ENCODE measurements around the gene ETV6.

The ETV6 gene

DNA sequence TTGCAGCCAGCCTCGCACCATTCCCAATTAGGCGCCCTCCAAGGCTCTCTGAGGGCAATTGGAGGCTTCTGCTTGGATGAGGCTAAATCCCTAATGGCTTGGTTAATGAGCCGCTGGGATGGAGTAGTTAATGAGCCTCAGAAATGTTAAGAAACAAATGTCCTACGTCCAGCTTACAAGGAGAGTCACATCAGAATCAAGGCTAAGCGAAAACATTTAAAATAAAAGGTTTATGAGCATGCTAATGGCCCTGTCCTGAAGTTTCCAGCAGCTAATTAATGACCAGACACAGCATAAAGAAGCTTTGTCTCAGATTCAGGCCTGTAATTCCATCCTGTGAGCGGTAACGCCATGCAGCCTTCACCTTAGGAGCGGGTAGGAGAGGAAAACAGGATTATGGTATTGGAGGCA is 220.6 kb downstream of the ETV6 start:
- DNase-seq: peak; percentile 79

DNA sequence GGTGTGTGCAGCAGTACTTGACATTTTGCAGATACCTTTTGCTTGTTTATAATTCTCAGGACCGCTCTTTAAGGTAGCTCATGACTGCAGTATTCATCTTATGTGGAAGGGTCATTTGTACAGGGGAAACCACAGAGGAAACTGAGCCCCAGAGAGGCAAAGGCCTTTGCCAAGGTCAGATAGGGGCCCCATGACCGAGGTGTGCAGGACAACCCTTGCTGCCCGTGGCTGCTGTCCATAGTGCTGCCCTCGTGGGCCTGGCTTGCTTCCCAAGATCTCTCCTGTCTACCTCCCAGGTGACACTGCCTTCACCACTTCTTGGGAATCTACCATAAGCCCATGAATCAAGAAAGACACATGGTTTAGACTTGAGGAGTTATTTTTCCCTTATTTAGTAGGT is 222.6 kb downstream of the ETV6 start:
- no peak for DNase-seq

DNA sequence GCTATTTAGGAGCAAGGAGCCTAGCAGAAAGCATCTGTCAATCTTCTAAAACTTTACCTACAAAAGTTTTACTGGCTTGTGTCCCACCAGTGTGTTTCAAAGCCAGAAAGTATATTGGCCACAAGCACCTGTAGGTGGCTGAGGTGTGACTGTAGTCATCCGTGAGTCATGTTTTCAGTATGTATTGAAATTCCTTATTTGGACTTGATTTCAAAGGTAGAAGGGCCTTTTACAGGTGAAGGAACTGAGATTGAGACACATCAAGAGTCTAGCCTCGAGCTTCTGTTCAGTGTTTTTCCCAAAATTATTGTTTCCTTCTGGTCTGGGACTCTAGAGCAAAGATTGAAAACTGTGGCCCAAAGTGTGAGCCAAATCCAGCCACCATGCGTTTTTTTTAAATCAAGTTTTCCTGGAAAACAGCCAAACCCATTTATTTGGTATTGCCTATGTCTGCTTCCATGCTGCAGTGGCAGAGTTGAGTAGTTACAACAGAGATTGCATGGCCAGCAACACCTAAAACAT is 226.0 kb downstream of the ETV6 start:
- DNase-seq: no peak

- no peak for DNase-seq
Observed at GRCh38 chr12:11876307-11876706, 226.8 kb downstream of the ETV6 start.

- no peak for DNase-seq
Observed at GRCh38 chr12:11877102-11877826, 227.8 kb downstream of the ETV6 start.

GRCh38 chr12:11877869-11878780 is 228.7 kb downstream of the ETV6 start:
- DNase-seq: no peak

GRCh38 chr12:11879306-11879705 is 229.8 kb downstream of the ETV6 start:
- no peak for DNase-seq

DNA sequence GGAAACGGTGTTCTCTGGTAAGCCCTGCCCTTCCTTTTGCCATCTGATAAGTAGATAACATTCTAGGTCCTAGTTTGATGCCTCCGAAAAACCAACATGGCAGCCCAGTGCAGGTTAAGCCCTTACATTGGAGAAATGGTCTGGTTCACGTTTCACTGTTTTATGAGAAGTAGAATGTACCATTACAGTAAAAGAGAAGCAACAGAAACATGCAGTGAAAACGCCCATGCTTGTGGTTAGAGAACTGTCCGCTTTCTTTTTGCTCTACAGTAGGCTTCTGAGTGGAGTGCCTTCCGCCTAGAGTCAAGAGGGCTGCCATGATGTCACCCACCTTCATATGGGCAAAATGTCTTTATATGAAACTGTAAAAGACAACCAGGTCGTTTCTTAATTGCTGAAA is 230.9 kb downstream of the ETV6 start:
- DNase-seq: no peak

DNA sequence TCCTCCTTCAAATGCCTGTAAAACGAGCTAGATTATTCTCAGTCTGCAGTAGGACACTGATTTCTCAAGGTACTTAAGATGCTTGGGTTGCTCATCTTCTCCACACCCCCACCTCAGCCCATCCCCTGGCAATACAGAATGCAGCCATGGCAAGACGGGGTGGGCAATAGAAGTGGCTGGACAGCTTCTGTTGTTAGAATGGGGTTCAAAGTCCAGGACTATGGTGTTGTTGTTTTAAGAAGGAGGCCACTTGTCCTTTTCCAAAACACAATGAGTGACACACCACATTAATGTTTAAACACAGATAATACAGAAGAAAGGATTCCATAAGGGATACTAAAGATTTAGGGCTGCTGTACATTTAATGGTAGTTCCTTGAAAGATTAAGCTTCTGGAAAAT is 232.4 kb downstream of the ETV6 start:
- no peak for DNase-seq

- no peak for DNase-seq
Observed at GRCh38 chr12:11882301-11883019, 233.0 kb downstream of the ETV6 start.

DNA sequence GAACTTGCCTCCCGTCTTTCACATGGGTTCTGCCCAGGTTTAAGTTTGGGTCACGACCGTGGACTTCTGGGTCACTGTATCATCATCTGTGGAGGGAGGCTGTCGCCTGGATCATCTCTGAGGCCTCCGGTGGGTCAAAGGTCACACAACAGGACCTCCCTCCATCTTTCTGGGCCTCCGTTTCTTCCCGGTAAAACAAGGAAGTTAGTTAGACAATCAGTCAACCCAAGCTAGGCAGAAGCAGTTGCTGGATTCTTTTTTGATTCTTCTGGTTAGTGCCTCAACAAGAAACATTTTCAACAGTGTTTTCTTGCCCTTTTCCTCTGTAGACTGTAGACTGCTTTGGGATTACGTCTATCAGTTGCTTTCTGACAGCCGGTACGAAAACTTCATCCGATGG is 234.6 kb downstream of the ETV6 start:
- DNase-seq: no peak

- no peak for DNase-seq
Observed at GRCh38 chr12:11884706-11885105, 235.2 kb downstream of the ETV6 start.

DNA sequence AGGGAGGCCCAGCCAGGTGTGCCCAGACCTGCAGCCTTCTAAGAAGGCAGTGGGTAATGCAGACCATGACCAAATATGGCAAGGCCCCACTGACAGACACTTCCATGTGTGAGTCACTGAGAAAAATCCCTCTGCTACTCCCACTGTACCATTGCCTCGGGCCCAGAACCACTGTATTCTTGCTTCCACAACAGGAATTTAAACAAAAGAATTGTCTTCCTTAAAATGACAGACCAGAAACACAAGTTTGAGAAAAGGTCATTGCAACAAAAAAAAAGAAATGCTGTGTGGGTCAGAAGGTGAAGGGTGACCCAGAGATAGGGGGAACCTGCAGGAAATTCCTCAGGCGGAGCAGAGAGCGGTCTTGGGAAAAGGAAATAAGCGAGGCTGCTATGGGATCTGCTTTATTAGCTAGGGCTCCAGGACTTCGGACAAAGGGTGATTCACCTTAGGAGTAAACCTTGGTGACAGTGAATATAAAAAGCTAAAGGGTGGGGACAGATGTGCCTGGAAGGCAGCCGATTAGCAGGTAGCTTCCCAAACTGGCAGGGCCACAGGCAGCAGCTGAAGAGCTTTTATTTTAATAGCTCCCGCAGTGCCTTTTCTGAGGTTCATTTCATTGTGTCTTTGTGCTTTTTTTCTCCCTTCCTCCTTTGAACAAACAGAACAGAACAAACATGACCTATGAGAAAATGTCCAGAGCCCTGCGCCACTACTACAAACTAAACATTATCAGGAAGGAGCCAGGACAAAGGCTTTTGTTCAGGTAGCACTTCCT is 236.0 kb downstream of the ETV6 start:
- no peak for DNase-seq

DNA sequence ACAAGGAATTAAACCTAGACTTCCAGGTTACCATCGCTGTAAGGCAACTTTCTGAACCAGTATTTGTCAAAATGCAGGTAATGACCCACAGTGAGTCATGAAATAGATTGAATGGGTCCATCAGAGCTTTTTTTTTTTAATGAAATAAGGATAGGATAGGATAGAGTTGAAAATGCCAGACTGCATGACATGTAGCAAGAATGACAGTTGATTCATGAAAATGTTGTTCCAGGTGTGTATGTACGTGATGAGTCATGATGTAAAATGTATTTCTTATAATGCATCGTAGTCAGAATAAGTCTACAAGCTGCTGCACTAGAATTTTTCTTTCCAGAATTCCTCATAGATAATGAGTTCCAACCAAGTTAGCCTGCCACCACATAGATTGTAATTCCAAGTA is 236.9 kb downstream of the ETV6 start:
- no peak for DNase-seq

DNA sequence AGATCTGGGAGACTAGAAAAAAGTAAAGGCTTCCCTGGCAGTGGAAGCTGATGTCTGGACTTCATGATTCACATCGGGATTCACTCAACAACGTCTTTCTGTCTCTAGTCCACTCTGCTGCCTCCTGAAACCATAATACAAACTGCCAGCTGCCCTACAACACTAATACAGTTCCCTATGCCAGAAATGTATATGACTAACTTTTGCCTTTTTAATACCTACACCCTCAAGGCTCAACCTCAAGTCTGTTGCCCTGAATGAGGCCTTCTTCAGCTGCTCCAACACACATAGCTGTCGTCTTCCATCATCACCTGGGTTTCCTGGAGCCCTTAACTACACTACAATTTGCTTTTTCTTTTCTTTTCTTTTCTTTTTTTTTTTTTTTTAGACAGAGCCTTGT is 238.6 kb downstream of the ETV6 start:
- DNase-seq: no peak

GRCh38 chr12:11891346-11891745 is 241.9 kb downstream of the ETV6 start:
- no peak for DNase-seq

DNA sequence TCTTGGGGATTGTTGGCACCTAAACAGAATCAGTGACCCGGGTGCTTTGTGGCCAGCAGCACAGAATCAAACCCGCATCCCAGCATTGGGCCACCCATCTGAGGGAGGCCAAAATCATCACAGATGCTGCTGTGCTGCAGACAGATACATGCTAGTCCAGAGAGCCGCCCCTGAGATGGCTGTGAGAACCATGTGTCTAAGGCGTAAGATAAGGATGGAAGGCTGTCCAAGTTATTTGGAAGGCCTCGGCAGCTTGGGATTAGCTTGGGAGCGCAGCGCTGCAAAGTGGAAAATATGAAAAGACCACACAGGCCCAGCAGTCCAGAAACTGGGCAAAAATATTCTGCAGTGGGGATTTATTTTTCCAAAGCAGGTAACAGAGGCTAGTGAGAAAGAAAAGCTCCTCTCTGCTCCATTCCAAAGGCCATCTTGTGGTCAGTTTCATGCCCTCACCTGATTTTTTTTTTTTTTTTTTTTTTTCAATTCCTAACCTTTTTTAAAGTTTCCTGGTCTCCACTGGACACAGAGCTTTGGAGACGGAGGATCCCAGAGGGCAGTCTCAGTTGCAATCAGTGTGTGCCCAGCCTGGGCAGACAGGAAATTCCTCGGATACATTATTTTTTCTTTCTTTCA is 242.4 kb downstream of the ETV6 start:
- DNase-seq: no peak

DNA sequence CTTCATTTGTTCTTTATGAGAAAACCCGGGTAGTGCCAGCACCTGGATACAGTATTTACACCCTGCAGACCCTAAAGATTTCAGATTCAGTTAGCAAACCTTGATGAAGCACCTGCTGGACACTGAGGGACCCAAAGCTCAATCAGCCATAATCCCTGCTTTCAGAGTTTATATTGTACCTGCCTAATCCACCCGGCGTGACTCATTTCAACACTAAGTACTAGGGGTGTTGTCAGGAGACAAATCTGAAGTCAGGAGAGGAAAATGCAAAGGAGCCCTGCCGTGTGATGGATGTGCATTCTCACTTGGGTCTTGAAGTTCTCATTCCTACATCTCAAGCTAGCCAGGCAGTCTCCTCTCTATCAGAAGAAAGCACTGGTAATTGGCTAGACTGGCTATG is 244.5 kb downstream of the ETV6 start:
- no peak for DNase-seq

DNA sequence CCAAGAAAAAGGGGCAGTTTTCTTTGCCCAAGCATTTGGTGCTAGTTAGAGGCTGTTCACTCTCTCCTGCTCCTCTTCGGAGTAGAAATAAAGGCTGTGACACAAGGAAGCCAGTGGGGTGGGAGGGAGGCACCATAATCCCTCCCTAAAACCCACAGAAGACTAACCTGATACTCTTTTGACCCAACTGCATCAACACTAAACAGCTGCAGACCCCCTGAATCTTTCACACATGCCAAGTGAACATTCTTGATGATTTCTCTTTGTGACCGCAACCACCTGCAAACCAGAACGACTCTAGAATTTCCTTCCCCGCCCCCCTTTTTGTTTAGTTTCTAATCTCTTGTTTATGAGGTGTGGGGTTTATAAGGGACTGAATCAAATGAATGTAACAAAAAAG is 245.4 kb downstream of the ETV6 start:
- no peak for DNase-seq

- no peak for DNase-seq
Observed at GRCh38 chr12:11895421-11896078, 246.1 kb downstream of the ETV6 start.

DNA sequence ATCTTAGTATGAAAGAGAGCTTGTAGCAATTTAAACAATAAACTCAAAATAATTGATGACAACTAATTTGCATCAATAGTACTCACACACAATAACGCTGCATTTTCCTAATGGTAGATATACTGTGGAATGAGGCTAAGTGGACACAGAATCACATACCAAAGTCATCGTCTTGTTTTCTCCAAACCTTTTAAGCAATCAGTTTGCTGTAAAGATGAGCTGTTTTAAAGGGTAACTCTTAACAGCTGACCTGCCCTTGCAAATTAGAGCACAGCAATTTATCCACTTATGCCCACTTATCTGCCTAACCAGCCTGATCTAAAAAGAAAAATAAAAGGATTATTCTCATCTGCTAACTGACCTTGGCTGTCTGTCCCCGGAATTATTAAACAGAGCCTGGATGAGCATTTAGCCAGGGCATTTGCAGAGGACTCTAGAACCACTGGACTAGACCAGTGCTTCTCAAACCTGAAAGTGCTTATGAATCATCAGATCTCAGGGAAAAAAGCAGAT is 247.0 kb downstream of the ETV6 start:
- DNase-seq: peak; percentile 24

Data from eye (tissue), 1 donor.